ENCODE measurements around the gene RNF133. TPM values are rescaled to one million over a fixed set of nuclear protein-coding genes. Genes with fewer than 3 reads are reported as not detected.

RNF133 gene, protein sequence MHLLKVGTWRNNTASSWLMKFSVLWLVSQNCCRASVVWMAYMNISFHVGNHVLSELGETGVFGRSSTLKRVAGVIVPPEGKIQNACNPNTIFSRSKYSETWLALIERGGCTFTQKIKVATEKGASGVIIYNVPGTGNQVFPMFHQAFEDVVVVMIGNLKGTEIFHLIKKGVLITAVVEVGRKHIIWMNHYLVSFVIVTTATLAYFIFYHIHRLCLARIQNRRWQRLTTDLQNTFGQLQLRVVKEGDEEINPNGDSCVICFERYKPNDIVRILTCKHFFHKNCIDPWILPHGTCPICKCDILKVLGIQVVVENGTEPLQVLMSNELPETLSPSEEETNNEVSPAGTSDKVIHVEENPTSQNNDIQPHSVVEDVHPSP
- total RNA-seq = not detected
- total RNA-seq (2013) = 0.07 TPM
- 0 to 0.07 (median 0) reads per million in 29 experiments for total RNA-seq

GRCh38 chr7:122699017-122699416 is at the start of gene RNF133:
Gene RNF133, minus strand, starts transcription at chr7:122699117. Its CDS starts 199 bp downstream, at chr7:122698918.
- Histone ChIP-seq H3K36me3 (ENCODE audit: control insufficient read depth in 2 of 2, extremely low read depth in 1 of 2, insufficient read depth in 1 of 2, low read length in 1 of 2) (no peaks in the 10 kb centered on the region), H3K27me3 (replicated peaks in 1 of 2; ENCODE audit: control insufficient read depth in 2 of 2, extremely low read depth in 1 of 2, insufficient read depth in 2 of 2, low read length in 1 of 2) (no peaks in the 10 kb centered on the region), H3K9me3 (no peaks in the 10 kb centered on the region), H3K4me1 (ENCODE audit: control insufficient read depth in 1 of 2, extremely low read depth in 1 of 2, insufficient read depth in 2 of 2, low read length in 2 of 2) (no peaks in the 10 kb centered on the region), H3K27ac (ENCODE audit: low read length) (no peak within 1 kb of the TSS), H3K4me3 (ENCODE audit: control insufficient read depth in 1 of 2, extremely low read depth in 1 of 2, low read length in 1 of 2) (no peak within 1 kb of the TSS)
- H3K27ac Mint-ChIP-seq = no peak within 1 kb of the TSS
- peaks cover 9 to 32% (median 20%) of the 10 kb centered on the region in 3 donors for H3K9me3 Mint-ChIP-seq
- no peak for DNase-seq
- CTCF ChIA-PET = no interaction called here
- no peaks in the 10 kb centered on the region for H3K4me1 Mint-ChIP-seq
- ATAC-seq (replicated peaks in 1 of 4) = no peak
- no peak within 1 kb of the TSS for H3K4me3 Mint-ChIP-seq
- POLR2A ChIA-PET = no interaction called here
- no peaks in the 10 kb centered on the region for H3K27me3 Mint-ChIP-seq
- no peaks in the 10 kb centered on the region for H3K36me3 Mint-ChIP-seq

GRCh38 chr7:122748195-122748594 is 49.3 kb upstream of the RNF133 start:
- ATAC-seq (replicated peaks in 1 of 4) (no peak), DNase-seq (no peak)
- CTCF ChIA-PET = interaction anchor here in 1 of 2 donors (0.9 kb wide), 1 partner anchor 9 kb away, joined by 3 read pairs; no protein-coding TSS in a partner anchor
- Histone ChIP-seq H3K4me3 (ENCODE audit: control insufficient read depth in 1 of 2, extremely low read depth in 1 of 2, low read length in 1 of 2) (no peak overlapping the region), H3K27ac (ENCODE audit: low read length) (no peak overlapping the region), H3K36me3 (ENCODE audit: control insufficient read depth in 2 of 2, extremely low read depth in 1 of 2, insufficient read depth in 1 of 2, low read length in 1 of 2) (no peaks in the 10 kb centered on the region), H3K27me3 (replicated peaks in 1 of 2; ENCODE audit: control insufficient read depth in 2 of 2, extremely low read depth in 1 of 2, insufficient read depth in 2 of 2, low read length in 1 of 2) (no peaks in the 10 kb centered on the region), H3K4me1 (ENCODE audit: control insufficient read depth in 1 of 2, extremely low read depth in 1 of 2, insufficient read depth in 2 of 2, low read length in 2 of 2) (no peaks in the 10 kb centered on the region), H3K9me3 (no peaks in the 10 kb centered on the region)
- H3K9me3 Mint-ChIP-seq = peaks cover 4 to 11% (median 7%) of the 10 kb centered on the region in 3 donors
- no peaks in the 10 kb centered on the region for H3K36me3 Mint-ChIP-seq
- POLR2A ChIA-PET = no interaction called here
- no peak overlapping the region for H3K4me3 Mint-ChIP-seq
- H3K27me3 Mint-ChIP-seq = no peaks in the 10 kb centered on the region
- no peaks in the 10 kb centered on the region for H3K4me1 Mint-ChIP-seq
- no peak overlapping the region for H3K27ac Mint-ChIP-seq
- WGBS (ENCODE audit: insufficient coverage) = 100% methylated on average over 2 of the region's 2 CpGs

- Mint-ChIP-seq H3K9me3 (peaks cover 3 to 11% (median 3%) of the 10 kb centered on the region in 3 donors), H3K27me3 (no peaks in the 10 kb centered on the region), H3K36me3 (no peaks in the 10 kb centered on the region), H3K4me1 (no peaks in the 10 kb centered on the region), H3K4me3 (no peak overlapping the region), H3K27ac (no peak overlapping the region)
- WGBS (ENCODE audit: insufficient coverage) = no CpG with 5 or more reads among the region's 2 CpGs
- ChIA-PET CTCF (no interaction called here), POLR2A (no interaction called here)
- no peak overlapping the region for H3K4me3 ChIP-seq (ENCODE audit: control insufficient read depth in 1 of 2, extremely low read depth in 1 of 2, low read length in 1 of 2)
- H3K27ac ChIP-seq (ENCODE audit: low read length) = no peak overlapping the region
- ATAC-seq (replicated peaks in 1 of 4) = no peak
- no peaks in the 10 kb centered on the region for H3K27me3 ChIP-seq (replicated peaks in 1 of 2; ENCODE audit: control insufficient read depth in 2 of 2, extremely low read depth in 1 of 2, insufficient read depth in 2 of 2, low read length in 1 of 2)
- no peaks in the 10 kb centered on the region for H3K36me3 ChIP-seq (ENCODE audit: control insufficient read depth in 2 of 2, extremely low read depth in 1 of 2, insufficient read depth in 1 of 2, low read length in 1 of 2)
- no peaks in the 10 kb centered on the region for H3K4me1 ChIP-seq (ENCODE audit: control insufficient read depth in 1 of 2, extremely low read depth in 1 of 2, insufficient read depth in 2 of 2, low read length in 2 of 2)
- no peaks in the 10 kb centered on the region for H3K9me3 ChIP-seq
- DNase-seq = no peak
Measured at GRCh38 chr7:122746948-122747347, 48.0 kb upstream of the RNF133 start.

DNA sequence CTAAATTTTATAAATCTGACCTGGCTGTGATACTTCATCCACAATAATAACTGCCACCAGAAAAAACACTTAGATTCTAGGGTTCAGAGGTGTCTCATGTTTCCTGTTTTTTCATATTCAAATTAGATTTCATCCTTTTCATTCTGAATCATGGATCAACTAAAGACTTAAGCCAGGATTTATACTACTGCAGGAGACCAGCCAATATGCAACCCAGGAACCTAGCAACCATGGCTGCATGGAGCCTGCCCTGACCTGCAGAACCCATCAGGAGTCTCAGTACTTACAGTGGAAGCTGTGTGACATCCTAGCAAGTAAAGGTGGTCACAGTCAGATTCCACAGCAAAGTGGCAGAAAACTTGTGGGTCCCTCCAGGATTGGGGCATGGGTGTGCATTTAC is 44.3 kb upstream of the RNF133 start:
- CTCF ChIA-PET = interaction anchor here in 1 of 2 donors (0.5 kb wide), 1 partner anchor 16 kb away, joined by 4 read pairs; no protein-coding TSS in a partner anchor
- Histone ChIP-seq H3K4me1 (ENCODE audit: control insufficient read depth in 1 of 2, extremely low read depth in 1 of 2, insufficient read depth in 2 of 2, low read length in 2 of 2) (no peaks in the 10 kb centered on the region), H3K9me3 (no peaks in the 10 kb centered on the region), H3K4me3 (ENCODE audit: control insufficient read depth in 1 of 2, extremely low read depth in 1 of 2, low read length in 1 of 2) (no peak overlapping the region), H3K27ac (ENCODE audit: low read length) (no peak overlapping the region), H3K36me3 (ENCODE audit: control insufficient read depth in 2 of 2, extremely low read depth in 1 of 2, insufficient read depth in 1 of 2, low read length in 1 of 2) (no peaks in the 10 kb centered on the region), H3K27me3 (replicated peaks in 1 of 2; ENCODE audit: control insufficient read depth in 2 of 2, extremely low read depth in 1 of 2, insufficient read depth in 2 of 2, low read length in 1 of 2) (no peaks in the 10 kb centered on the region)
- no peaks in the 10 kb centered on the region for H3K4me1 Mint-ChIP-seq
- ATAC-seq (replicated peaks in 1 of 4) = no peak
- H3K4me3 Mint-ChIP-seq = no peak overlapping the region
- DNase-seq = no peak
- POLR2A ChIA-PET = no interaction called here
- H3K27me3 Mint-ChIP-seq = no peaks in the 10 kb centered on the region
- peaks cover 4 to 6% (median 4%) of the 10 kb centered on the region in 3 donors for H3K9me3 Mint-ChIP-seq
- no peaks in the 10 kb centered on the region for H3K36me3 Mint-ChIP-seq
- H3K27ac Mint-ChIP-seq = no peak overlapping the region

- DNase-seq = no peak
- CTCF ChIA-PET = interaction anchor here in 1 of 2 donors (1.0 kb wide), 1 partner anchor 9 kb away, joined by 3 read pairs; no protein-coding TSS in a partner anchor
- Histone ChIP-seq H3K4me3 (ENCODE audit: control insufficient read depth in 1 of 2, extremely low read depth in 1 of 2, low read length in 1 of 2) (no peak overlapping the region), H3K36me3 (ENCODE audit: control insufficient read depth in 2 of 2, extremely low read depth in 1 of 2, insufficient read depth in 1 of 2, low read length in 1 of 2) (no peaks in the 10 kb centered on the region), H3K9me3 (no peaks in the 10 kb centered on the region), H3K4me1 (ENCODE audit: control insufficient read depth in 1 of 2, extremely low read depth in 1 of 2, insufficient read depth in 2 of 2, low read length in 2 of 2) (no peaks in the 10 kb centered on the region), H3K27me3 (replicated peaks in 1 of 2; ENCODE audit: control insufficient read depth in 2 of 2, extremely low read depth in 1 of 2, insufficient read depth in 2 of 2, low read length in 1 of 2) (no peaks in the 10 kb centered on the region), H3K27ac (ENCODE audit: low read length) (no peak overlapping the region)
- H3K27ac Mint-ChIP-seq = no peak overlapping the region
- no peaks in the 10 kb centered on the region for H3K4me1 Mint-ChIP-seq
- H3K9me3 Mint-ChIP-seq = peaks cover 3 to 4% (median 4%) of the 10 kb centered on the region in 3 donors
- H3K36me3 Mint-ChIP-seq = no peaks in the 10 kb centered on the region
- POLR2A ChIA-PET = no interaction called here
- ATAC-seq (replicated peaks in 1 of 4) = no peak
- H3K27me3 Mint-ChIP-seq = no peaks in the 10 kb centered on the region
- WGBS (ENCODE audit: insufficient coverage) = 70% methylated on average over 2 of the region's 2 CpGs
- no peak overlapping the region for H3K4me3 Mint-ChIP-seq
Measured at GRCh38 chr7:122738947-122739346, 40.0 kb upstream of the RNF133 start.

DNA sequence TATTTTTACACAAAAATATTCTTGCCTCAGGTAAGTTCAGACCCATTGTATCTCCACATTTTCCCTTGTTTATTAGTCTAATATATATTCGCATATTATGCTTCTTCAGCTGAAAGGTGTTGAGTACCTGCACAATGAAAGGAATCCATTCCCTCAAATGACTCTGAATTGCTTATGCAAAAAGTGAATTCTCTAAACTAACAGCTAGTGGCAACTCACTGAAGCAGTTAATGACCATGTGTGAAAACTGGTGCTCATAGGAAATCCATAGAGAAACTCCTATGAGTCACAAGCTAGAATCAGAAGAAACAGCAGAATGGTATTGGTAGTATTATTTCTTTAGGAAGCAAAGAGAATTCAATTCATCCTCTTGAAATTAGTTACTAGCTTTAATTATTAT is 37.3 kb upstream of the RNF133 start:
- H3K36me3 ChIP-seq (ENCODE audit: control insufficient read depth in 2 of 2, extremely low read depth in 1 of 2, insufficient read depth in 1 of 2, low read length in 1 of 2) = no peaks in the 10 kb centered on the region
- H3K27me3 ChIP-seq (replicated peaks in 1 of 2; ENCODE audit: control insufficient read depth in 2 of 2, extremely low read depth in 1 of 2, insufficient read depth in 2 of 2, low read length in 1 of 2) = no peaks in the 10 kb centered on the region
- no peak for DNase-seq
- Mint-ChIP-seq H3K9me3 (peaks cover 4 to 5% (median 4%) of the 10 kb centered on the region in 3 donors), H3K4me3 (no peak overlapping the region), H3K4me1 (no peaks in the 10 kb centered on the region), H3K27me3 (no peaks in the 10 kb centered on the region), H3K36me3 (no peaks in the 10 kb centered on the region), H3K27ac (no peak overlapping the region)
- no peak overlapping the region for H3K27ac ChIP-seq (ENCODE audit: low read length)
- no CpG with 5 or more reads among the region's 1 CpG for WGBS (ENCODE audit: insufficient coverage)
- ChIA-PET POLR2A (no interaction called here), CTCF (no interaction called here)
- no peaks in the 10 kb centered on the region for H3K9me3 ChIP-seq
- H3K4me3 ChIP-seq (ENCODE audit: control insufficient read depth in 1 of 2, extremely low read depth in 1 of 2, low read length in 1 of 2) = no peak overlapping the region
- no peak for ATAC-seq (replicated peaks in 1 of 4)
- no peaks in the 10 kb centered on the region for H3K4me1 ChIP-seq (ENCODE audit: control insufficient read depth in 1 of 2, extremely low read depth in 1 of 2, insufficient read depth in 2 of 2, low read length in 2 of 2)
